ENCODE data around the gene SLC25A39. TPM values are rescaled to one million over a fixed set of nuclear protein-coding genes. Genes with fewer than 3 reads are reported as not detected.

Gene SLC25A39
- total RNA-seq, 1 donor from 2014 or later = 104 TPM

GRCh38 chr17:44360826-44361225, 36.2 kb upstream of the SLC25A39 start:
- no peak for TF ChIP-seq CTCF (IDR thresholded peaks at IDR 0.05; ENCODE audit: partially characterized antibody, unreplicated experiment)
- no peak for DNase-seq
- Mint-ChIP-seq H3K27me3 (ENCODE audit: unreplicated experiment) (peaks cover 16% of the 10 kb centered on the region), H3K4me3 (ENCODE audit: unreplicated experiment) (peak overlapping the region; percentile 74), H3K27ac (ENCODE audit: unreplicated experiment) (peak overlapping the region; percentile 72), H3K36me3 (ENCODE audit: unreplicated experiment) (no peaks in the 10 kb centered on the region), H3K4me1 (ENCODE audit: low read depth, unreplicated experiment) (peaks cover 24% of the 10 kb centered on the region), H3K9me3 (ENCODE audit: unreplicated experiment) (peaks cover 10% of the 10 kb centered on the region)

- Mint-ChIP-seq H3K9me3 (ENCODE audit: unreplicated experiment) (peaks cover 10% of the 10 kb centered on the region), H3K4me1 (ENCODE audit: low read depth, unreplicated experiment) (peaks cover 29% of the 10 kb centered on the region), H3K27me3 (ENCODE audit: unreplicated experiment) (peaks cover 17% of the 10 kb centered on the region), H3K36me3 (ENCODE audit: unreplicated experiment) (no peaks in the 10 kb centered on the region), H3K27ac (ENCODE audit: unreplicated experiment) (peak overlapping the region; percentile 33), H3K4me3 (ENCODE audit: unreplicated experiment) (peak overlapping the region; percentile 74)
- no peak for TF ChIP-seq CTCF (IDR thresholded peaks at IDR 0.05; ENCODE audit: partially characterized antibody, unreplicated experiment)
- no peak for DNase-seq
These were observed 35.5 kb upstream of the SLC25A39 start for GRCh38 chr17:44360144-44360533.

- Mint-ChIP-seq H3K9me3 (ENCODE audit: unreplicated experiment) (peaks cover 8% of the 10 kb centered on the region), H3K27me3 (ENCODE audit: unreplicated experiment) (peaks cover 12% of the 10 kb centered on the region), H3K36me3 (ENCODE audit: unreplicated experiment) (no peaks in the 10 kb centered on the region), H3K27ac (ENCODE audit: unreplicated experiment) (peak overlapping the region; percentile 59), H3K4me3 (ENCODE audit: unreplicated experiment) (peak overlapping the region; percentile 74), H3K4me1 (ENCODE audit: low read depth, unreplicated experiment) (peaks cover 31% of the 10 kb centered on the region)
- no peak for DNase-seq
- no peak for TF ChIP-seq CTCF (IDR thresholded peaks at IDR 0.05; ENCODE audit: partially characterized antibody, unreplicated experiment)
These were observed 35.0 kb upstream of the SLC25A39 start for GRCh38 chr17:44359458-44360143.

GRCh38 chr17:44359006-44359405, 34.4 kb upstream of the SLC25A39 start:
- H3K9me3 Mint-ChIP-seq (ENCODE audit: unreplicated experiment) = peaks cover 5% of the 10 kb centered on the region
- TF ChIP-seq CTCF (IDR thresholded peaks at IDR 0.05; ENCODE audit: partially characterized antibody, unreplicated experiment) = no peak
- no peak for DNase-seq
- peaks cover 9% of the 10 kb centered on the region for H3K27me3 Mint-ChIP-seq (ENCODE audit: unreplicated experiment)
- H3K36me3 Mint-ChIP-seq (ENCODE audit: unreplicated experiment) = no peaks in the 10 kb centered on the region
- H3K4me1 Mint-ChIP-seq (ENCODE audit: low read depth, unreplicated experiment) = peaks cover 31% of the 10 kb centered on the region
- peak overlapping the region; percentile 62 for H3K4me3 Mint-ChIP-seq (ENCODE audit: unreplicated experiment)
- H3K27ac Mint-ChIP-seq (ENCODE audit: unreplicated experiment) = peak overlapping the region; percentile 59

GRCh38 chr17:44358066-44358465, 33.4 kb upstream of the SLC25A39 start:
- no peak overlapping the region for H3K27ac Mint-ChIP-seq (ENCODE audit: unreplicated experiment)
- H3K36me3 Mint-ChIP-seq (ENCODE audit: unreplicated experiment) = no peaks in the 10 kb centered on the region
- peaks cover 33% of the 10 kb centered on the region for H3K4me1 Mint-ChIP-seq (ENCODE audit: low read depth, unreplicated experiment)
- no peak overlapping the region for H3K4me3 Mint-ChIP-seq (ENCODE audit: unreplicated experiment)
- peaks cover 11% of the 10 kb centered on the region for H3K27me3 Mint-ChIP-seq (ENCODE audit: unreplicated experiment)
- peaks cover 5% of the 10 kb centered on the region for H3K9me3 Mint-ChIP-seq (ENCODE audit: unreplicated experiment)
- no peak for DNase-seq
- TF ChIP-seq CTCF (IDR thresholded peaks at IDR 0.05; ENCODE audit: partially characterized antibody, unreplicated experiment) = no peak

All from glutamatergic neuron (in vitro differentiated cells).